DMS 273 (cell line): ENCODE results near the gene DSCAM.

ENCODE experiments used
- DNase-seq: peaks from one replicate; lab custom pipeline; 2025; ENCODE audit not compliant: unreplicated experiment; lab: John Stamatoyannopoulos, UW

Gene DSCAM

GRCh38 chr21:40194185-40194980, 652.6 kb downstream of the DSCAM start:
- DNase-seq: no peak

GRCh38 chr21:40191616-40192015, 655.3 kb downstream of the DSCAM start:
- no peak for DNase-seq

GRCh38 chr21:40191196-40191595, 655.8 kb downstream of the DSCAM start:
- no peak for DNase-seq

GRCh38 chr21:40187946-40188654, 658.9 kb downstream of the DSCAM start:
- DNase-seq: no peak

- DNase-seq: no peak
Measured at GRCh38 chr21:40187244-40187643, 659.7 kb downstream of the DSCAM start.

GRCh38 chr21:40186045-40186444, 660.9 kb downstream of the DSCAM start:
- no peak for DNase-seq

GRCh38 chr21:40185208-40185607, 661.8 kb downstream of the DSCAM start:
- no peak for DNase-seq

- peak; percentile 20 for DNase-seq
Measured at GRCh38 chr21:40182491-40182890, 664.5 kb downstream of the DSCAM start.

GRCh38 chr21:40179166-40179565, 667.8 kb downstream of the DSCAM start:
- no peak for DNase-seq

- DNase-seq: no peak
Measured at GRCh38 chr21:40178726-40179125, 668.2 kb downstream of the DSCAM start.

GRCh38 chr21:40177979-40178378, 669.0 kb downstream of the DSCAM start:
- DNase-seq: no peak

- peak; percentile 62 for DNase-seq
Measured at GRCh38 chr21:40176724-40177123, 670.2 kb downstream of the DSCAM start.

- peak; percentile 5 for DNase-seq
Measured at GRCh38 chr21:40173816-40174215, 673.1 kb downstream of the DSCAM start.

GRCh38 chr21:40169971-40170370, 677.0 kb downstream of the DSCAM start:
- no peak for DNase-seq

GRCh38 chr21:40166291-40166843, 680.6 kb downstream of the DSCAM start:
- no peak for DNase-seq

- no peak for DNase-seq
Measured at GRCh38 chr21:40165773-40166070, 681.2 kb downstream of the DSCAM start.

- DNase-seq: no peak
Measured at GRCh38 chr21:40164905-40165772, 681.8 kb downstream of the DSCAM start.

- no peak for DNase-seq
Measured at GRCh38 chr21:40162075-40162474, 684.9 kb downstream of the DSCAM start.

GRCh38 chr21:40160911-40161310, 686.0 kb downstream of the DSCAM start:
- no peak for DNase-seq

GRCh38 chr21:40158366-40158765, 688.6 kb downstream of the DSCAM start:
- no peak for DNase-seq

GRCh38 chr21:40155563-40155962, 691.4 kb downstream of the DSCAM start:
- no peak for DNase-seq
